GM19193 (cell line): ENCODE measurements around the gene TARDBP.

Source experiments
- POLR2A ChIP-seq: IDR thresholded peaks from 4 replicates; pipeline ENCODE4 v1.6.1; 2011; ENCODE audit not compliant: insufficient read depth, insufficient read length; ENCODE audit errors: extremely low read depth

TARDBP gene

DNA sequence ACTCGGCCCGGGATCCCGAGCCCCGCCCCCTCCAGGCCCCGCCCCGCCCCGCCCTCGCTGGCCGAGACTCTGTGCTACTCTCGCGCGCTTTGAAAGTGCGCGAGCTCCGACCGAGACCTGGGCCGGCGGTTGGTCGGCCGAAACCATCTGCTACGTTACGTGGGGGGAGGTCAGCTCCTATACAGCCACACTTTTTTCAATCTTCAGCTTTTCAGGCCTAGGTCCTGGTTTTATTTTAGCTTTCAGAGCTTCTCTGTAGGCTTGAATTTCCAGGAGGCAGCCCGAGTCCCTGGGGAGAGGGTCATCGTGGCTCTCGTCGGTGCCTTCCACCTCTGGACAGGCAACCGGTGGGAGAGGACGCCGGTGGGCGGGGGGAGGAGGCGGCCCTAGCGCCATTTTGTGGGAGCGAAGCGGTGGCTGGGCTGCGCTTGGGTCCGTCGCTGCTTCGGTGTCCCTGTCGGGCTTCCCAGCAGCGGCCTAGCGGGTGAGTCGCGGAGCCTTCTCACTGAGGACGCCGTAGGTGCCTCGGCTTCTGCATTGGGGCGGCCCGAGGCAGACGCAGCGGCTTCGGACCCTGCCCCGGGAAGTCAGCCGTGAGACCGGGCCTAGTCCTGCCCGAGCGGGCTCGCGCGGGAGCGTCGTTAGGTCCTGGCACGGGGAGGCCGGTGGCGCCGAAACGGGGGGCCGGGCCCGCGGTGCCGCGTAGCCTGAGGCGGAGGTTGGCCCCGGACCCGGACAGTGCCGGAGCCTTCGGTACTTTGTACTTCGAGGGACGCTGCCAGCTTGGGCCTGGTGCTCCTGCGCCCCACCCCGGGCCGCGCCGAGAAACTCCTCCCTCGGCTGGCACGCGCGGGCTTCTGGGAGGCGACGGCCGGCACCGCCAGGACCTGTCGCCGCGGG is at the start of gene TARDBP:
Gene TARDBP (plus strand): TSS at position 395 of the 900 bp plus-strand sequence. CDS start 1,074 bp downstream, outside the sequence.
- TF ChIP-seq POLR2A, result peak; percentile 91

- TF ChIP-seq POLR2A, result no peak
These were observed 46.8 kb upstream of the TARDBP start for GRCh38 chr1:10965546-10966226.

DNA sequence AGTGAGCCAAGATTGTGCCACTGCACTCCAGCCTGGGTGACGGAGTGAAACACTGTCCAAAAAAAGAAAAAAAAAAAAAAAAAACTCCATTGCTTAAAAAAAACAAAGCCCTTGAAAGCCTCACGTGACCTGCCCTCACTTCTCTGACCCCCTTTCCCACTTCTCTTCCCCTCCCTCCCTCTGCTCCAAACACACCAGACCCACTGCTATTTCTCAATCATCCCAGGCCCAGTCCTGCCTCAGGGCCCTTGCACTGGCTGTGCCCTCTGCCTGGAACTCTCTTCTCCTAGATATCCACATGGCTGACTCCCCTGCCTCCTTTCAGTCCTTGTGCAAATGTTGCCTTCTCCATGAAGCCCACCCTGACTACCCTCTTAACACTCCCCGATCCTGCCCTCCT is 45.4 kb upstream of the TARDBP start:
- no peak for TF ChIP-seq POLR2A

- TF ChIP-seq POLR2A, result no peak
These were observed 44.0 kb upstream of the TARDBP start for GRCh38 chr1:10968411-10968826.

DNA sequence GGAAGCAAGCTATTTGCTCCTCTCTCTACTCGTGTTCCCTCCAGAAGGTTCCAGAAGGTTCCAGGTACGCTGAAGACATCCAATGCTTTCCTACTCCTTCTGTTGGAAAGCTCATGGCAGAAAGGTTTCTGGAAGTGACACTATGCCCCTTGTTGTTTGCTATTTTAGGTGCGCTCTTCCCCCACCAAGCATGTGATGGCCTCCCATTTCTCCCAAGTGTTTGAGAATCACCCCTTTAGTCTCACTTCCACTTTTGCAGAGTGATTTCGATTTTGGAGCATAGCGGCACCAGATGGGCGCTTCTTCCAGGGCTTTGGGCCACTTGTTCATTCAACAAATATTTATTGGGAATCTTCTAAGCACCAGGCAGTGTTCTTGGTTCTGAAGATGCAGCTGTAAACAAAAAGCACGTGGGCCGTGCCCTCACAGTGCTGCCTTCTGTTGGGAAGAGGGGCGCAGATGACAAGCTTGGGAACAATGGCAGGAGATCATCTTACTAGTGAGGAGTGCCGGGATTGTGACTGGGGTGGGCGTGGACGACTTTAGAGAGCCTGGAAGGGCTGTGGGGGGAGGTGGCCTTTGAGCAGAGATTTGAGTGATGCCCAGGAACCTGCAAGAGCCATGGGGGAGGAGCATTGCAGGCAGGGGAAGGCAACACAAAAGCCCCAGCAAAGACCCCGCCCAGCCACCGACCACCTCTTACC is 43.0 kb upstream of the TARDBP start:
- no peak for TF ChIP-seq POLR2A

DNA sequence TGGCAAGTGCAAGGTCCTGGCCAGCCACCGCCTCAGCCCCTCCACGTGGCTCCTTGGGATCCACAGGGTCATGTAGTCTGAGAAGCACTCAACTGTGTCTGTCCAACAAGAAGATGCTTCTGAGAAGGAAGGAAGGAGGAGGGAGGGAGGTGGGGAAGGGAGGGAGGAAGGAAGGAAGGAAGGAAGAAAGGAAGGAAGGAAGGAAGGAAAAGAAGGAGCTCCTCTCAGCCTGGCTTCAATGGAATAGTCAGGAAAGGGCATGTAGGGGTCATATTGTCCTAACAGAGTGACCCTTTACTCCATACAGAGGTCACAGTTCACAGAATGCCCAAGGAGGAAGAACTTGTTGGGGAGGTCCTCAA is 42.5 kb upstream of the TARDBP start:
- no peak for TF ChIP-seq POLR2A

DNA sequence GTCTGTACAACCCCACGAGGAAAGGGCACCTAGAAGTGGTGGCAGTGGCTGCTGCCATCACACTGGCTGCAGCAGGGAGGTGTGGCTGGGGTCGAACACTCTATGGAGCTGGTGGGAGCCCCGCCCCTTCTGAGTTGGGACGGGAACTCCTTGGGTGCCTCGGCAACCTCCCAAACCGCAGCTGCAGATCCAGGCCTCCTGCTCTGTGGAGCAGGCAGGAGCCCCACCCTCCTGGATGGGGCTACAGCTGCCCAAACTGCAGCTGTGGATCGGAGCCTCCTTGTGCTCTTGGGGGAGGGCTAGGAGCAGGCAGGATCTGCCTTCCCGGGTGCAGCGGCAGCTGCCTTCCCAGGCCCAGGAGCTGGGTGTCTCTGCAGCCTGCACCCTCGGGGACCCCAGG is 38.9 kb upstream of the TARDBP start:
- no peak for TF ChIP-seq POLR2A

DNA sequence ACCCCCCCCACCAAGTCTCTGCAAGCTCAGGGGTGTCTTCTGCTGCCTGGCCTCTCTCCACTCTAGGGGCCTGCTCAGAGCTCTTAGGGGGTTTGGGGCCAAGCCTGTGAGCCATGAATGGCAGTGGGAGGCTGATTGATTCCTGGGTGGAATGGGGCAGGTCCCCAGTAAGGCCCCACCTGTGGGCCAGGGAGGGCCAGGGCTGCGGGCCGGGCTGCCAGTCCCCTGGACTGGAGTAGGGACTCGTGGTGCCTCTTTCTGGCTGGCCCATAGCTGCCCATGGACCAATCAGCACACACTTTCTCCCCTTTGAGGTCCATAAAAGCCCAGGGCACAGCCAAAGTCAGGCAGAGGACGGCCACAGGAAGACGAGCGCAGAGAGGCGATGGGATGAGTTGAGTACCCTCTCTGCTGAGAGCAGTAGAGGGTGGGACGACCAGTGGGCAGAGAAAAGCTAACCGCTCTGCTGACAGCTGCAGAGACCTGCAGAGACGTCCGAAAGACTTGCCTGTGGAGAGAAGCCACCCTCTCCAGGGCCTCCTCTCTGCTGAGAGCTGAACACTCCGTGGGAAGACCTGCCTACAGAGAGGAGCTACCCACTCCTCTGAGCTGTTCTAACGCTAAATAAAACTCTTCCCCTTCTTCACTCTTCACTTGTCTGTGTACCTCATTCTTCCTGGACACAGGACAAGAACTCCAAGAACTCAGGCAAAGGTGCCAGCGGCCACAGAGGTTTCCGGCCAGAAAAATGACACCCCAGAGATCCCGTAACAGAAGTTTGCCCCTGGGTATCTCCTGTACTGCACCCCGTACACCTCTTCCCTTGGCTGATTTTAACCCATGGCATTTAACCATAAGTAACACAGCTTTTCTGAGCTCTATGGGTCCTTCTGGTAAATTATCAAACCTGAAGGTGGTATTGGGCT is 38.2 kb upstream of the TARDBP start:
- TF ChIP-seq POLR2A, result no peak

- TF ChIP-seq POLR2A, result no peak
These were observed 36.7 kb upstream of the TARDBP start for GRCh38 chr1:10975567-10976326.

DNA sequence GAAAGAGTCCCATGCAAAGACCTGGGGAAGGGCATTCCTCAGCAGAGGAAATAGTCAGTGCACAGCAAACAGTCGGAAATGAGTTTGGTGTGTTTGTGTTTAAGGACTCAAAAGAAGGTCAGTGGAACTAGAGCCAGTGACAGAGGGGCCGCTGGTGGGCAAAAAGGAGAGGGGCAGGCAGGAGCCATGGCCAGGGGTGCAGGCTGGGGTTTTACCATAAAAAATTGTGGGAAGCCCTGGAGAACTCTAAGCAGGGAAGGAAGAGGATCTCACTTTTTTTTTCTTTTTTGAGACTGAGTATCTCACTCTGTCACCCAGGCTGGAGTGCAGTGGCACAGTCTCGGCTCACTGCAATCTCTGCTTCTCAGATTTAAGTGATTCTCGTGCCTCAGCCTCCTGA is 33.7 kb upstream of the TARDBP start:
- no peak for TF ChIP-seq POLR2A

DNA sequence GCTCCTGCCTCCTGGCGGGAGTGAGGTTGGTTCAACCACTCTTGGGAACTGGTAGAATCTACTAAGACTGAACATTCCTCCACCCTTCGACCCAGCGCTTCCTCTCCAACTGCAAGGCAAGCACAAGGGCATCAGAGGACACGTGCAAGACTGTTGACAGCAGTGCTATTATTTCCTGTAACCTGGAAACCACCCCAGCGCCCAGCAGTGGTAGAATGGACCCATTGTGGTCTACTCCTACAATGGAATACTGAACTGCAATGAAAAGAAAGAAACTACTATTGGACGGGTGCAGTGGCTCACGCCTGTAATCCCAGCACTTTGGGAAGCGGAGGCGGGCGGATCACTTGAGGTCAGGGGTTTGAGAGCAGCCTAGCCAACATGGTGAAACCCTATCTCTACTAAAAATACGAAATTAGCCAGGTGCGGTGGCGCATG is 33.0 kb upstream of the TARDBP start:
- TF ChIP-seq POLR2A, result no peak

GRCh38 chr1:10980094-10980577 is 32.3 kb upstream of the TARDBP start:
- TF ChIP-seq POLR2A, result no peak

DNA sequence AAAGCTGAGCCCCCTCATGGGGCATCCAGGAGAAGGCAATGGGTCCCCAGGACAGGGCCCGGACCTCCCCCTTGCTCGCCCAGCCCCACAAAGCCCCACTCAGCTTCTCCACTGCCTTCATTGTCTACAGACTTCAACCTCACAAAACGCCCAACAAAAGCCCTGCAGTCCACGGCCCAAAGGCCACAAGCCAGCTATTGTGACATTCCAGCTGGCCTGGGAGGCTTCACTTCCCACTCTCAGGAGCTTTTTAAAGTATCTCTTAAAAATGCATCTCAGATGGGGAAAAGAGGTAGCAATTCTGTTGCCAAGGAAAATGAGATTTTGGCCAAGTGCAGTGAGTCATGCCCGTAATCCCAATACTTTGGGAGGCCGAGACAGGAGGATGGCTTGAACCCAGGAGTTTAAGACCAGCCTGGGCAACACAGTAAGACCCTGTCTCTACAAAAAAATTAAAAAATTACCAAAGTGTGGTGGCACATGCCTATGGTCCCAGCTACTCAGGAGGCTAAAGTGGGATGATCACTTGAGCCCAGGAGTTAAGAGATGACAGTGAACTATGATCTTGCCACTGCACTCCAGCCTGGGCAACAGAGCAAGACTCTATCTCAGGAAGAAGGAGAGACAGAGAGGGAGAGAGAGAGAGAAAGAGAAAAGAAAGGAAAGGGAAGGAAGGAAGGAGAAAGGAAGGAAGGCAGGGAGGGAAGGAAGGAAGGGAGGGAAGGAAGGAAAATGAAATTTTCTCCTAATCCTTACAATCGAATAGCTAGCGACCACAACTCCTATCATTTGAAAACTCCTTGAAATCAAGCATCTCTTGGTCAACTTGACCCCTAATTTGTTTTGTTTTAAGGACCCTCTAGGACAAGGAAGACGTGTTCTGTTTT is 31.4 kb upstream of the TARDBP start:
- no peak for TF ChIP-seq POLR2A

GRCh38 chr1:10986525-10986890 is 25.9 kb upstream of the TARDBP start:
- no peak for TF ChIP-seq POLR2A
